ENCODE data around the gene MEF2C. TPM values are rescaled to one million over a fixed set of nuclear protein-coding genes. Genes with fewer than 3 reads are reported as not detected.

MEF2C gene
- total and polyA plus RNA-seq, 2 of the 13 experiments (the other 11 are each of a cell fraction or from before 2014, with no cell fraction given) = 0.02 TPM; not detected in 1

DNA sequence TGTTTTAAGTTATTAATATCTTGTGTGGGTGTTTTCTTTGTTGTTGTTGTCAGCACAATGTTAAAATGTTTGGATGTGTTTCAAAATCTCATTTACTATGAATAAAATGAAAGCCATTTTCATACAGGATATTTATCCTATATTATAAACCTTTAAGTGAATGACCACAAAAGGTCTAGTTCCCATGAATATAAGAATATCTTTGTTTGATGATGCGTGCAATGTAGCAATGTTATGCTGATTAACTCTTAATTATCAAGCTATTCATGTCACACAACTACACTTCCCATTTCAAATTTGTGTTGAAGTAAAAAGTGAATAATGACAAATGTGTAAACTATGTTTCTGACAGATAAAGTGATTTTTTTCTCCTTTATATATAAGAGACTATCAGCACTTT is 59.8 kb downstream of the MEF2C start:
- Histone ChIP-seq H3K79me2 (ENCODE audit: insufficient read depth, low read length) (no peaks in the 10 kb centered on the region), H3K4me2 (ENCODE audit: low read depth, low read length) (no peak overlapping the region), H3K4me1 (ENCODE audit: insufficient read depth, low read length) (no peaks in the 10 kb centered on the region), H3K9me3 (ENCODE audit: low read length) (no peaks in the 10 kb centered on the region), H3K27ac (ENCODE audit: extremely low read length, insufficient read depth, low read length) (no peak overlapping the region), H3K4me3 (replicated peaks in 1 of 3; ENCODE audit: insufficient read depth in 1 of 3, low read depth in 2 of 3, low read length in 3 of 3) (no peak overlapping the region), H2AFZ (ENCODE audit: low read length) (no peak overlapping the region), H3K27me3 (ENCODE audit: control insufficient read depth in 1 of 2, insufficient read depth in 2 of 2, low read length in 2 of 2) (no peaks in the 10 kb centered on the region; a peak in 1 of 5 replicates), H4K20me1 (ENCODE audit: insufficient read depth, low read length) (no peaks in the 10 kb centered on the region), H3K9ac (ENCODE audit: insufficient read depth, low read depth, low read length) (no peak overlapping the region), H3K36me3 (replicated peaks in 1 of 2; ENCODE audit: control insufficient read depth in 1 of 2, insufficient read depth in 2 of 2, low read length in 2 of 2) (no peaks in the 10 kb centered on the region)
- TF ChIP-seq, protein P1, sequence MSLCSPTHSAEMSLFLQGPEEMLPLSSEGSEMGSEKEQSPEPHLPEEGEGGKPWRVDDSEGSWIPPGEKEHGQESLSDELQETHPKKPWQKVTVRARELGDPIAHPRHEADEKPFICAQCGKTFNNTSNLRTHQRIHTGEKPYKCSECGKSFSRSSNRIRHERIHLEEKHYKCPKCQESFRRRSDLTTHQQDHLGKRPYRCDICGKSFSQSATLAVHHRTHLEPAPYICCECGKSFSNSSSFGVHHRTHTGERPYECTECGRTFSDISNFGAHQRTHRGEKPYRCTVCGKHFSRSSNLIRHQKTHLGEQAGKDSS (CRISPR knock-in tag; IDR thresholded peaks at IDR 0.05; ENCODE audit: borderline replicate concordance, low read depth) = no peak
- TF ChIP-seq, protein P2, sequence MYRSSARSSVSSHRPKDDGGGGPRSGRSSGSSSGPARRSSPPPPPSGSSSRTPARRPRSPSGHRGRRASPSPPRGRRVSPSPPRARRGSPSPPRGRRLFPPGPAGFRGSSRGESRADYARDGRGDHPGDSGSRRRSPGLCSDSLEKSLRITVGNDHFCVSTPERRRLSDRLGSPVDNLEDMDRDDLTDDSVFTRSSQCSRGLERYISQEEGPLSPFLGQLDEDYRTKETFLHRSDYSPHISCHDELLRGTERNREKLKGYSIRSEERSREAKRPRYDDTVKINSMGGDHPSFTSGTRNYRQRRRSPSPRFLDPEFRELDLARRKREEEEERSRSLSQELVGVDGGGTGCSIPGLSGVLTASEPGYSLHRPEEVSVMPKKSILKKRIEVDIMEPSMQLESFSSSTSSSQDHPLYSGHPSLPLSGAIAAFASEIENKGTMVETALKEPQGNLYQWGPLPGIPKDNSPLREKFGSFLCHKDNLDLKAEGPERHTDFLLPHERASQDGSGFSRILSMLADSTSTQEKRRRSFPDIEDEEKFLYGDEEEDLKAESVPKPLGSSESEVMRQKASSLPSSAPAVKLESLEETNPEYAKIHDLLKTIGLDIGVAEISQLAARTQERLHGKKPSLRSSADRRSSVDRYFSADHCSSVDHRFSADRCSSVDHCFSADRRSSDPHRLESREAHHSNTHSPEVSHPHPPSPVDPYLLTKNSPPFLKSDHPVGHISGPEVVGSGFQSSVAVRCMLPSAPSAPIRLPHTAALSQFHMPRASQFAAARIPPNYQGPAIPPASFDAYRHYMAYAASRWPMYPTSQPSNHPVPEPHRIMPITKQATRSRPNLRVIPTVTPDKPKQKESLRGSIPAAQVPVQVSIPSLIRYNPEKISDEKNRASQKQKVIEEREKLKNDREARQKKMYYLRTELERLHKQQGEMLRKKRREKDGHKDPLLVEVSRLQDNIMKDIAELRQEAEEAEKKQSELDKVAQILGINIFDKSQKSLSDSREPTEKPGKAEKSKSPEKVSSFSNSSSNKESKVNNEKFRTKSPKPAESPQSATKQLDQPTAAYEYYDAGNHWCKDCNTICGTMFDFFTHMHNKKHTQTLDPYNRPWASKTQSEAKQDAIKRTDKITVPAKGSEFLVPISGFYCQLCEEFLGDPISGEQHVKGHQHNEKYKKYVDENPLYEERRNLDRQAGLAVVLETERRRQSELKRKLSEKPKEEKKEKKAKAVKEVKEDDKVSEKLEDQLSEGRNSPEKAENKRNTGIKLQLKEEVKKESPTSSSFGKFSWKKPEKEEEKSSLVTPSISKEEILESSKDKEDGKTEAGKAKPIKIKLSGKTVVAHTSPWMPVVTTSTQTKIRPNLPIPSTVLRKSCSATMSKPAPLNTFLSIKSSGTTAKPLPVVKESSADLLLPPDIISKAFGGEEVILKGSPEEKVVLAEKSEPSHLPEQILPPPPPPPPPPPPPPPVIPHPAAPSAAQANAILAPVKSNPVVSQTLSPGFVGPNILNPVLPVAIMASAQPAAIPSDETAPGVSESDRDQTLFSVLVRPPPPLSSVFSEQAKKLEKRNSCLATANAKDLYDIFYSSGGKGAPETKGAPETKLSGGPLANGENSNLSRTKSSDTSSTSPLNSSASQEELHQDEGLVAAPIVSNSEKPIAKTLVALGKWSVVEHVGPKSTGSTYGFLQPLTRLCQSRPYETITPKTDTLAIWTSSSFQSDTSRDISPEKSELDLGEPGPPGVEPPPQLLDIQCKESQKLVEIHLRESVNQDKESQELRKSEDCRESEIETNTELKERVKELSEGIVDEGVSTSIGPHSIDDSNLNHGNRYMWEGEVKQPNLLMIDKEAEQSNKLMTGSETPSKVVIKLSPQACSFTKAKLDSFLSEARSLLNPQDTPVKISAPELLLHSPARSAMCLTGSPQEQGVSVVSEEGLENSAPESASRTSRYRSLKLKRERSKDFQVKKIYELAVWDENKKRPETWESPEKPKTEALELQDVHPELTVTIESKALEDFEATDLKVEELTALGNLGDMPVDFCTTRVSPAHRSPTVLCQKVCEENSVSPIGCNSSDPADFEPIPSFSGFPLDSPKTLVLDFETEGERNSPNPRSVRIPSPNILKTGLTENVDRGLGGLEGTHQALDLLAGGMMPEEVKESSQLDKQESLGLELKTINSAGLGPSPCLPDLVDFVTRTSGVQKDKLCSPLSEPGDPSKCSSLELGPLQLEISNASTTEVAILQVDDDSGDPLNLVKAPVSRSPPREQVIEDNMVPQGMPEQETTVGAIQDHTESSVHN (CRISPR knock-in tag; IDR thresholded peaks at IDR 0.05) = no peak
- no peak for TF ChIP-seq FOXA1 (IDR thresholded peaks at IDR 0.05)
- no peak for TF ChIP-seq FOXA1 (CRISPR knock-in tag; IDR thresholded peaks at IDR 0.05)
- TF ChIP-seq ZMYM2 (CRISPR knock-in tag; IDR thresholded peaks at IDR 0.05) = no peak
- no peak for TF ChIP-seq ZNF556 (CRISPR knock-in tag; IDR thresholded peaks at IDR 0.05; ENCODE audit: borderline replicate concordance)
- TF ChIP-seq, protein P3, sequence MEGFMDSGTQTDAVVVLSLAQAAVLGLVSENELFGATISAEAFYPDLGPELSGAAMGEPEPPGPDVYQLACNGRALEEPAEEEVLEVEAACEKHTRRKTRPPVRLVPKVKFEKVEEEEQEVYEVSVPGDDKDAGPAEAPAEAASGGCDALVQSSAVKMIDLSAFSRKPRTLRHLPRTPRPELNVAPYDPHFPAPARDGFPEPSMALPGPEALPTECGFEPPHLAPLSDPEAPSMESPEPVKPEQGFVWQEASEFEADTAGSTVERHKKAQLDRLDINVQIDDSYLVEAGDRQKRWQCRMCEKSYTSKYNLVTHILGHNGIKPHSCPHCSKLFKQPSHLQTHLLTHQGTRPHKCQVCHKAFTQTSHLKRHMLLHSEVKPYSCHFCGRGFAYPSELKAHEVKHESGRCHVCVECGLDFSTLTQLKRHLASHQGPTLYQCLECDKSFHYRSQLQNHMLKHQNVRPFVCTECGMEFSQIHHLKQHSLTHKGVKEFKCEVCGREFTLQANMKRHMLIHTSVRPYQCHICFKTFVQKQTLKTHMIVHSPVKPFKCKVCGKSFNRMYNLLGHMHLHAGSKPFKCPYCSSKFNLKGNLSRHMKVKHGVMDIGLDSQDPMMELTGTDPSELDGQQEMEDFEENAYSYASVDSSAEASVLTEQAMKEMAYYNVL (CRISPR knock-in tag; IDR thresholded peaks at IDR 0.05; ENCODE audit: borderline replicate concordance) = no peak
- no peak for TF ChIP-seq IRF9 (CRISPR knock-in tag; IDR thresholded peaks at IDR 0.05; ENCODE audit: borderline replicate concordance)
- TF ChIP-seq ZNF317 (CRISPR knock-in tag; IDR thresholded peaks at IDR 0.05) = no peak
- TF ChIP-seq, protein P4, sequence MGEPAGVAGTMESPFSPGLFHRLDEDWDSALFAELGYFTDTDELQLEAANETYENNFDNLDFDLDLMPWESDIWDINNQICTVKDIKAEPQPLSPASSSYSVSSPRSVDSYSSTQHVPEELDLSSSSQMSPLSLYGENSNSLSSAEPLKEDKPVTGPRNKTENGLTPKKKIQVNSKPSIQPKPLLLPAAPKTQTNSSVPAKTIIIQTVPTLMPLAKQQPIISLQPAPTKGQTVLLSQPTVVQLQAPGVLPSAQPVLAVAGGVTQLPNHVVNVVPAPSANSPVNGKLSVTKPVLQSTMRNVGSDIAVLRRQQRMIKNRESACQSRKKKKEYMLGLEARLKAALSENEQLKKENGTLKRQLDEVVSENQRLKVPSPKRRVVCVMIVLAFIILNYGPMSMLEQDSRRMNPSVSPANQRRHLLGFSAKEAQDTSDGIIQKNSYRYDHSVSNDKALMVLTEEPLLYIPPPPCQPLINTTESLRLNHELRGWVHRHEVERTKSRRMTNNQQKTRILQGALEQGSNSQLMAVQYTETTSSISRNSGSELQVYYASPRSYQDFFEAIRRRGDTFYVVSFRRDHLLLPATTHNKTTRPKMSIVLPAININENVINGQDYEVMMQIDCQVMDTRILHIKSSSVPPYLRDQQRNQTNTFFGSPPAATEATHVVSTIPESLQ (CRISPR knock-in tag; conservative IDR thresholded peaks at IDR 0.05) = no peak
- no peak for TF ChIP-seq SIX4 (CRISPR knock-in tag; IDR thresholded peaks at IDR 0.05)
- FAIRE-seq (no peak), DNase-seq (ENCODE audit: low spot score) (no peak), ATAC-seq (no peak)
- ChIA-PET CTCF (ENCODE audit: low intra/inter-chr PET ratio, low total read pairs) (no interaction called here), POLR2A (no interaction called here)
- intact Hi-C loops (cut with micrococcal nuclease; ENCODE audit: unreplicated experiment) (no loop called here), in situ Hi-C loops (cut with HindIII; ENCODE audit: extremely low pct_ligation_motif_present, low pct_unique_long_range_greater_than_20kb) (no loop called here)
- no TSS peak for BruUV-seq (replicated peaks)
- 2% methylated on average over 1 of the region's 1 CpG for WGBS (ENCODE audit: low lambda C conversion rate)
